H9 (cell line): ENCODE data around the gene NKPD1. TPM values are rescaled to one million over a fixed set of nuclear protein-coding genes. Genes with fewer than 3 reads are reported as not detected.

Experiments used
- DNase-seq: peaks from one replicate; pipeline ENCODE4 v3.0.0-alpha.2; 2017
- H2AFZ ChIP-seq: one replicate; pipeline ENCODE4 v1.6.1; 2013; ENCODE audit warnings: mild to moderate bottlenecking, low read length, control low read depth, moderate library complexity
- H2AK5ac ChIP-seq: 2 replicates; pipeline ENCODE4 v1.6.1; 2013; ENCODE audit warnings: low read length, control low read depth, mixed read lengths; ENCODE audit not compliant: insufficient read length
- H2BK120ac ChIP-seq: one replicate; pipeline ENCODE4 v1.6.1; 2013; ENCODE audit warnings: low read depth, mild to moderate bottlenecking, low read length, control low read depth, inconsistent platforms; ENCODE audit not compliant: poor library complexity, severe bottlenecking
- H2BK12ac ChIP-seq: 2 replicates; pipeline ENCODE4 v1.6.1; 2013; ENCODE audit warnings: low read length, control low read depth, mixed read lengths, low read depth; ENCODE audit not compliant: insufficient read length
- H2BK15ac ChIP-seq: 2 replicates; pipeline ENCODE4 v1.6.1; 2013; ENCODE audit warnings: low read depth, low read length, control low read depth
- H2BK20ac ChIP-seq: one replicate; pipeline ENCODE4 v1.6.1; 2013; ENCODE audit warnings: low read depth, mild to moderate bottlenecking, low read length, control low read depth, inconsistent platforms; ENCODE audit not compliant: poor library complexity, severe bottlenecking
- H2BK5ac ChIP-seq: 2 replicates; pipeline ENCODE4 v1.6.1; 2013; ENCODE audit warnings: low read length, control low read depth, mixed read lengths; ENCODE audit not compliant: insufficient read length
- H3K14ac ChIP-seq: 2 replicates; pipeline ENCODE4 v1.6.1; 2013; ENCODE audit warnings: low read length, control low read depth; ENCODE audit not compliant: insufficient read depth
- H3K18ac ChIP-seq: 2 replicates; pipeline ENCODE4 v1.6.1; 2013; ENCODE audit warnings: low read depth, mild to moderate bottlenecking, mixed read lengths, low read length, control low read depth; ENCODE audit not compliant: insufficient read length
- H3K23ac ChIP-seq: 2 replicates; pipeline ENCODE4 v1.6.1; 2013; ENCODE audit warnings: low read length, control low read depth, mixed read lengths, low read depth; ENCODE audit not compliant: insufficient read length
- H3K23me2 ChIP-seq: 2 replicates; pipeline ENCODE4 v1.6.1; 2013; ENCODE audit warnings: low read depth, mild to moderate bottlenecking, mixed read lengths, low read length, control low read depth; ENCODE audit not compliant: insufficient read length, poor library complexity, severe bottlenecking
- H3K27ac ChIP-seq: 2 replicates; pipeline ENCODE4 v1.5.1; 2013; ENCODE audit warnings: low read length, control low read depth, mixed read lengths, low read depth; ENCODE audit not compliant: insufficient read length
- H3K27me3 ChIP-seq: 2 replicates; pipeline ENCODE4 v1.6.1; 2013; ENCODE audit warnings: low read length, control low read depth, inconsistent platforms; ENCODE audit not compliant: insufficient read depth
- H3K4ac ChIP-seq: 2 replicates; pipeline ENCODE4 v1.6.1; 2013; ENCODE audit warnings: low read depth, mild to moderate bottlenecking, control low read depth, inconsistent platforms, low read length, moderate library complexity
- H3K4me1 ChIP-seq: 2 replicates; pipeline ENCODE4 v1.6.1; 2013; ENCODE audit warnings: low read length, control low read depth, inconsistent platforms; ENCODE audit not compliant: insufficient read depth
- H3K4me2 ChIP-seq: 2 replicates; pipeline ENCODE4 v1.6.1; 2013; ENCODE audit warnings: low read length, control low read depth, mixed read lengths; ENCODE audit not compliant: insufficient read length, insufficient read depth
- H3K56ac ChIP-seq: 2 replicates; pipeline ENCODE4 v1.6.1; 2013; ENCODE audit warnings: low read depth, mild to moderate bottlenecking, mixed read lengths, low read length, control low read depth; ENCODE audit not compliant: insufficient read length
- H3K79me1 ChIP-seq: 2 replicates; pipeline ENCODE4 v1.6.1; 2013; ENCODE audit warnings: low read depth, mild to moderate bottlenecking, moderate library complexity, low read length, control low read depth, inconsistent platforms; ENCODE audit not compliant: insufficient read depth, poor library complexity, severe bottlenecking
- H3K79me2 ChIP-seq: 2 replicates; pipeline ENCODE4 v1.6.1; 2013; ENCODE audit warnings: low read length, control low read depth, inconsistent platforms; ENCODE audit not compliant: insufficient read depth
- H3K9ac ChIP-seq: 2 replicates; pipeline ENCODE4 v1.6.1; 2013; ENCODE audit warnings: low read length, control low read depth, mixed read lengths; ENCODE audit not compliant: insufficient read length; ENCODE audit errors: extremely low read depth
- H3K9me3 ChIP-seq: one replicate; pipeline ENCODE4 v1.6.1; 2013; ENCODE audit warnings: low read depth, low read length, inconsistent platforms; ENCODE audit not compliant: control insufficient read depth
- H3T11ph ChIP-seq: one replicate; pipeline ENCODE4 v1.6.1; 2013; ENCODE audit warnings: mild to moderate bottlenecking, low read length, control low read depth, inconsistent platforms
- H4K20me1 ChIP-seq: one replicate; pipeline ENCODE4 v1.6.1; 2013; ENCODE audit not compliant: control insufficient read depth, insufficient read length, insufficient read depth
- H4K5ac ChIP-seq: 2 replicates; pipeline ENCODE4 v1.6.1; 2013; ENCODE audit warnings: low read depth, mild to moderate bottlenecking, mixed read lengths, low read length, control low read depth; ENCODE audit not compliant: insufficient read length
- H4K8ac ChIP-seq: replicated peaks from 2 replicates; pipeline ENCODE4 v1.6.1; 2013; ENCODE audit warnings: low read length, control low read depth, mixed read lengths, low read depth; ENCODE audit not compliant: insufficient read length
- H4K91ac ChIP-seq: 2 replicates; pipeline ENCODE4 v1.6.1; 2013; ENCODE audit warnings: low read depth, mild to moderate bottlenecking, moderate library complexity, mixed read lengths, low read length, control low read depth; ENCODE audit not compliant: insufficient read length
- H3K27ac Mint-ChIP-seq, 3 experiments: 2 replicates in 2 of 3; 3 replicates in 1 of 3; pipeline ENCODE4 v1.8.0; 2020 to 2021; ENCODE audit warnings: mixed read lengths in 3 of 3, mild to moderate bottlenecking in 1 of 3, moderate library complexity in 1 of 3
- H3K27me3 Mint-ChIP-seq: 2 replicates; pipeline ENCODE4 v1.8.0; 2021; ENCODE audit warnings: low read depth, mild to moderate bottlenecking, moderate library complexity, mixed read lengths
- H3K36me3 Mint-ChIP-seq, 3 experiments: 2 replicates in 2 of 3; 3 replicates in 1 of 3; pipeline ENCODE4 v1.8.0; 2020 to 2021; ENCODE audit warnings: low read depth in 3 of 3, mixed read lengths in 3 of 3; ENCODE audit not compliant: insufficient read depth in 1 of 3
- H3K4me1 Mint-ChIP-seq, 2 experiments: 2 replicates each; pipeline ENCODE4 v1.8.0; 2020; ENCODE audit warnings: mixed read lengths in 2 of 2
- H3K4me3 Mint-ChIP-seq, 2 experiments: 2 replicates in 1 of 2; 3 replicates in 1 of 2; pipeline ENCODE4 v1.8.0; 2020 to 2021; ENCODE audit warnings: mild to moderate bottlenecking in 2 of 2, mixed read lengths in 2 of 2, moderate library complexity in 1 of 2
- H3K9me3 Mint-ChIP-seq, 2 experiments: 2 replicates in 1 of 2; 3 replicates in 1 of 2; pipeline ENCODE4 v1.8.0; 2020; ENCODE audit warnings: mild to moderate bottlenecking in 2 of 2, mixed read lengths in 2 of 2, moderate library complexity in 1 of 2
- CTCF ChIP-seq: fragments of 200-600 bp; sonication (generic); conservative IDR thresholded peaks from 3 replicates; pipeline ENCODE4 v1.8.0; 2021; ENCODE audit warnings: antibody characterized with exemption, mild to moderate bottlenecking
- WGBS: extraction: QIAGEN DNeasy Blood & Tissue Kit; methylation state at CpG from one replicate; pipeline ENCODE4 v1.1.7; 2013; ENCODE audit warnings: missing lambda C conversion rate, low lambda C conversion rate, mixed read lengths; ENCODE audit not compliant: insufficient read length; ENCODE audit errors: extremely low coverage; 5-methylcytosine and 5-hydroxymethylcytosine counted together
- total RNA-seq: library from RNA; stranded (reverse); gene quantifications from 2 replicates; pipeline ENCODE4 v1.2.1, GENCODE V29; 2021

NKPD1 gene
- total RNA-seq, 1 experiment from 2014 or later, result 0.17 TPM

GRCh38 chr19:45163156-45163555, 2.4 kb upstream of the NKPD1 start:
- Histone ChIP-seq H2BK20ac (no peak overlapping the region), H3K9me3 (no peaks in the 10 kb centered on the region), H3K4ac (no peak overlapping the region), H3K23ac (no peak overlapping the region), H2BK120ac (no peak overlapping the region), H3K56ac (no peak overlapping the region), H3K9ac (no peak overlapping the region), H3T11ph (no peak overlapping the region), H3K18ac (no peak overlapping the region), H3K79me1 (no peaks in the 10 kb centered on the region), H4K5ac (no peak overlapping the region), H2BK15ac (no peak overlapping the region), H3K27me3 (no peaks in the 10 kb centered on the region), H3K4me1 (no peaks in the 10 kb centered on the region), H2BK12ac (no peak overlapping the region), H3K23me2 (no peaks in the 10 kb centered on the region), H3K79me2 (no peaks in the 10 kb centered on the region), H3K14ac (no peak overlapping the region), H4K20me1 (no peaks in the 10 kb centered on the region), H2AFZ (no peak overlapping the region), H4K8ac (no peak overlapping the region), H3K4me2 (no peak overlapping the region), H3K27ac (no peak overlapping the region), H2BK5ac (no peak overlapping the region), H4K91ac (no peak overlapping the region), H2AK5ac (no peak overlapping the region)
- peaks cover 2 to 29% of the 10 kb centered on the region in 2 experiments for H3K4me1 Mint-ChIP-seq
- no peak overlapping the region for H3K4me3 Mint-ChIP-seq
- no peaks in the 10 kb centered on the region; a peak in 1 of 7 replicates for H3K36me3 Mint-ChIP-seq
- peaks cover 34% of the 10 kb centered on the region for H3K27me3 Mint-ChIP-seq
- no peaks in the 10 kb centered on the region for H3K9me3 Mint-ChIP-seq
- no peak overlapping the region for H3K27ac Mint-ChIP-seq
- WGBS, result no CpG with 5 or more reads among the region's 17 CpGs
- no peak for TF ChIP-seq CTCF
- DNase-seq, result no peak
